H1 (cell line): ENCODE data around the gene CLDN3.

Experiments used
- CTCF ChIP-seq, 3 experiments: IDR thresholded peaks; 1 replicate in 2 of 3; 2 replicates in 1 of 3; pipeline versions ENCODE4 v1.5.1 to v1.6.1; 2011; ENCODE audit warnings: low read length in 3 of 3, mild to moderate bottlenecking in 3 of 3, inconsistent platforms in 2 of 3, low read depth in 1 of 3, moderate library complexity in 1 of 3; ENCODE audit not compliant: insufficient read depth in 1 of 3; ENCODE audit errors: control extremely low read depth in 1 of 3
- EP300 ChIP-seq, 2 experiments: IDR thresholded peaks; 1 replicate in 1 of 2; 2 replicates in 1 of 2; pipeline ENCODE4 v1.6.1; 2011 to 2012; ENCODE audit warnings: low read depth in 2 of 2, low read length in 2 of 2, mild to moderate bottlenecking in 2 of 2, borderline replicate concordance in 1 of 2, inconsistent platforms in 1 of 2, moderate library complexity in 1 of 2
- POLR2AphosphoS5 ChIP-seq: IDR thresholded peaks from 2 replicates; pipeline ENCODE4 v1.6.1; 2011; ENCODE audit warnings: low read depth, low read length
- TAF1 ChIP-seq: IDR thresholded peaks from 2 replicates; pipeline ENCODE4 v1.6.1; 2011; ENCODE audit warnings: mild to moderate bottlenecking, low read depth, low read length
- USF2 ChIP-seq: IDR thresholded peaks from 2 replicates; pipeline ENCODE4 v1.6.1; 2011; ENCODE audit warnings: low read length, improper control_type of control experiment

- no peak for TF ChIP-seq EP300 (IDR thresholded peaks at IDR 0.05; ENCODE audit: borderline replicate concordance in 1 of 2, low read depth in 2 of 2, low read length in 2 of 2)
- no peak for TF ChIP-seq POLR2AphosphoS5
- TF ChIP-seq CTCF (IDR thresholded peaks at IDR 0.05; ENCODE audit: control extremely low read depth in 1 of 3, insufficient read depth in 1 of 3, low read depth in 1 of 3, low read length in 3 of 3), result no peak
- TF ChIP-seq USF2, result no peak
- TF ChIP-seq TAF1, result no peak
Measured at GRCh38 chr7:73740212-73740611, 29.9 kb downstream of the CLDN3 start.
